ENCODE results near the gene PKHD1.

Gene PKHD1

GRCh38 chr6:51619042-51619799 is 468.2 kb downstream of the PKHD1 start:
- DNase-seq (ENCODE audit: low spot score): no peak

DNA sequence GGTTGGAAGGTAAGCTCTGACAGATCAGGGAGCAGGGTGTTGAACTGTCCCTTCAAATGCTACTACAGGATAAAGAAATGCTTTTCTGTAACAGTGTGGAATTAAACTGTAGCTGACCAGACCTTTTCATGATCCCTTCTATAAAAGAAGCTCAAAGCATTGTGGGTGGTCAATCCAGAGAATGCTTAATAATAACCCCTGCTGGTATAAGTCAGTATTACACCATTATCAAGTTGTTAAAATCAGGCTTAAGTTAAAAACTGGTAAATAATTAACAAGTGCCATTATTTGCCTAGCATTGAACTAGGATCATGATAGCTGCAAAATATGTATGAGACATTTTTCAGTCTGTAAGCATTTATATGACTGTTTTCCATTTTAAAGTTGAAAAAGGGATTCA is 468.9 kb downstream of the PKHD1 start:
- DNase-seq (ENCODE audit: low spot score): no peak

DNA sequence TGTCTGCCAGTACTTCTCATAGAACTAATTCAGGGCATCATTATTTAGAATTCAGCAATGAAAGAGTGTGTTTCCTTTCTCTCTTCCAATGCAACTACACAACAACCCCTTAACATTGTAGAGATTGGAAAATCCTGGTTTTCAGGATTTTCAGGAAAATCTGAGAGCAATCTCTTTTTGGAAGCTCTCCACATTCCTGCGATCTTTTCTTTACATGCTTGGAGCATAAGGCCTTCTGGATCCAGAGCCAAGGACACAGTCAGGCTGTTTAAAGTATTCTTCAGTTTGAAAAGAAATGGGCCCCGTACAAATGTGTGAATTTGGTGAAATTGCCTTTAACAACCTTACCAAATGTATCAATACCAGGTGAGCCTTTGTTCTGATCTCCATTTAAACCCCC is 469.7 kb downstream of the PKHD1 start:
- no peak for DNase-seq (ENCODE audit: low spot score)

- no peak for DNase-seq (ENCODE audit: low spot score)
Observed at GRCh38 chr6:51616243-51616642, 471.2 kb downstream of the PKHD1 start.

GRCh38 chr6:51614725-51615124 is 472.7 kb downstream of the PKHD1 start:
- no peak for DNase-seq (ENCODE audit: low spot score)

DNA sequence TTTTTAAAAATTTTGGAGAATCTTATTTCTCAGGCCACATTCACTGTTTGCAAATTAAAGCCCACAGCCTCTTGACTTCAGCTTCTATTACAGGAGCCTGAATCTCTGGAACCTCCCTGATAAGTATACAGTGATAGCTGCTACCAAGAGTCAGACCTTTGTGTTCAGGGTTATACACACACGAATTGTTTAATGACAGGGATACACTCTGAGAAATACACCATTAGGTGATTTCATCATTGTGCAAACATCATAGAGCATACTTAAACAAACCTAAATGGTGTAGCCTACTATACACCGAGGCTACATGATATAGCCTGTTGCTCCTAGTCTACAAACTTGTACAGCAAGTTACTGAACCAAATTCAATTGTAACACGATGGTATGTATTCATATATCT is 473.9 kb downstream of the PKHD1 start:
- no peak for DNase-seq (ENCODE audit: low spot score)

DNA sequence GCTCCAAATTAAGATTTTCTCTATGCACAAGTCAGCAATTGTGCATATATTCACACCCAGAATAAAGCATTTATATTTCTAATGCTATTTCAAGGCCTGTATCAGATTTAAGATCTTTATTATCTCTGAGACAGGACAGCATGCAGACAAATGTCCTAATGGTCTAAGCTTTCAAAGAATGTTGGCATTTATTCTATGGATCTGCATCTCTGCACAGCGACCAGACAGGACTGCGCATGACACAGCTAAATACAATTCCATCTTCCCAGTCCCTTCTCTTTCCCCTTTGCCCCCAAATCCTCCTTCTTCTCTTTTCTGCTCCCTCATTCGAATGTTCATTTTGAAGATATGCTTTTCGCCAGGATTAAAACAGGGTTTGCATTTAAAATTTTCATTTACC is 478.5 kb downstream of the PKHD1 start:
- no peak for DNase-seq (ENCODE audit: low spot score)

GRCh38 chr6:51608383-51608782 is 479.0 kb downstream of the PKHD1 start:
- DNase-seq (ENCODE audit: low spot score): no peak

- no peak for DNase-seq (ENCODE audit: low spot score)
Observed at GRCh38 chr6:51600514-51600913, 486.9 kb downstream of the PKHD1 start.

- DNase-seq (ENCODE audit: low spot score): no peak
Observed at GRCh38 chr6:51598171-51598570, 489.2 kb downstream of the PKHD1 start.

GRCh38 chr6:51594981-51595380 is 492.4 kb downstream of the PKHD1 start:
- no peak for DNase-seq (ENCODE audit: low spot score)

- DNase-seq (ENCODE audit: low spot score): no peak
Observed at GRCh38 chr6:51585264-51585663, 502.1 kb downstream of the PKHD1 start.

DNA sequence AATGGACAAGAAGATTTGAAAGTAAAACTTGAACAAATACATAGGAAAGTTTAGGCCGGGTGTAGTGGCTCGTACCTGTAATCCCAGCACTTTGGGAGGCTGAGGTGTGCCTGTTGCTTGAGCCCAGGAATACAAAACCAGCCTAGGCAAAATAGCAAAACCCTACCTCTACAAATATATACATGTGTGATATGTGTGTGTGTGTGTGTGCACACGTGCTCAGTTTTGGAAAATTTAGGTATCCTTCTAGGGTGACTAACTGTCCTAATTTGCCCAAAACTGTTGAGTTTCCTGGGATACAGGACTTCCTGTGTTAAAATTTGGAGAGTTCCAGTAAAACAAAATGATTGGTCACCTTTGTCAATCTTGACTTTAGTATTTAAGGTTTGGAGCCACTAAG is 503.2 kb downstream of the PKHD1 start:
- DNase-seq (ENCODE audit: low spot score): no peak

GRCh38 chr6:51578994-51579393 is 508.4 kb downstream of the PKHD1 start:
- no peak for DNase-seq (ENCODE audit: low spot score)

GRCh38 chr6:51578362-51578761 is 509.1 kb downstream of the PKHD1 start:
- DNase-seq (ENCODE audit: low spot score): no peak

GRCh38 chr6:51574040-51574439 is 513.4 kb downstream of the PKHD1 start:
- DNase-seq (ENCODE audit: low spot score): no peak

GRCh38 chr6:51571168-51571567 is 516.2 kb downstream of the PKHD1 start:
- DNase-seq (ENCODE audit: low spot score): no peak

DNA sequence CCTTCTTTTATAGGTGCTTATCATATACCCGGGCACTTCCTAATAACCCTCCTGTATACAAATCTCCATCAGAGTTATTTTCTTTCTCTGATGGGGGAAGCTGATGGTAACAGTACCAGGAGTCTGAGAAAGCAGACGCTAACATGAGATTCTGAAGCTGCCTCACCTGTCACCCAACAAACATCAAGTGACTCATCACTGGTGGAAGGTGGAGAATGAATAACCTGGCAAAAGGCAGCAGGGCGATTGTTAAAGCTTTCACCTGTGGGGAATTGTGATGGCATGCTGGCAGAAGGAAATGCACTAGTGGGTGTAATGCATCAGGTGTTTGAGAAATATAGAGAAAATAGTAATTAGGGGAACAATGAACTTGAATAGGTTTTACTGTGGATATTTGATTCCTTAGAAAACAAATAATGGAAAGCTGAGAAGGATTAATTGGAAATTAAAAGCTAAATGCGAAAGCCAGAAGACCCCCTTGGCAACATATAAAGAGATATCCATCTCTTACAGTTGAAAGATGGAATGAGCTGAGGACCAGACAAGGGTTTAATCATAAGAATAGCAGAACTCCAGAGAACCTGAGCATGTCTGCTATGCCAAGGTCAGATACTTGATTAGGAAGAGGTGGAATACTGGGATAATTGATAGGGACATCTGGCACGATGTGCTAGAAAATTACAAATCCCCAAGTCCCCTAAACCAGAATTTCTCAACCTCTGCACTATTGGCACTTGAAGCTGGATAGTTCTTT is 517.1 kb downstream of the PKHD1 start:
- DNase-seq (ENCODE audit: low spot score): no peak

DNA sequence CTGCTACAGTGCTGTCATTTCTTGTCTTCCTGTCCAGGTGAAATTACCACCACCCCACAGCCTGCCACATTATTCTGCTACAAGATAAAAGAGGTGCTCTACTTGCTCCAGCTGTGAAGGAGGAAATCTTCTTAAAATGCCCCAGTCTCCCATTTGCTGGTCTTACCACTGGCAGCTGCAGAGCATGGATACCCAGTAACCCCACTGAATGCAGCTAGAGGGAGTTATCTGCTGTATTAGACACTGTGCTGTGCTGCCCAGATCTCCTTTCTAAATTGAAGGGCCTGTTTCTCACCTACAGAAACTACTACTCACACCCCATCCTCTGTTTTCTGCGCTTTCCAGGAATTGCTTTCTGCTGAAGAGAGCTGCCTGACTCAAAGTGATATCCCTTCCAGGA is 517.8 kb downstream of the PKHD1 start:
- no peak for DNase-seq (ENCODE audit: low spot score)

GRCh38 chr6:51568771-51569170 is 518.6 kb downstream of the PKHD1 start:
- DNase-seq (ENCODE audit: low spot score): no peak

- no peak for DNase-seq (ENCODE audit: low spot score)
Observed at GRCh38 chr6:51565472-51565871, 521.9 kb downstream of the PKHD1 start.

Data from AG20443 (cell line).